A673 (cell line): Measurements from ENCODE around the gene ZC3H7B. TPM values are rescaled to one million over a fixed set of nuclear protein-coding genes. Genes with fewer than 3 reads are reported as not detected.
A peak's percentile ranks its signal among the peaks of the same experiment; 100 is the strongest.

Experiments
- BruUV-seq: library from RNA; stranded (reverse); fragments of 400-500 nt; replicated peaks from 2 replicates; lab custom pipeline; 2021; lab: Mats Ljungman, UMichigan
- CTCF ChIA-PET: fragments of 300-600 bp; sonication (Branson Sonifier 250); formaldehyde crosslinking; loops from one replicate; lab custom pipeline; 2022; ENCODE audit warnings: antibody characterized with exemption; lab: Charles Lee
- POLR2A ChIA-PET: fragments of 300-600 bp; sonication (Branson Sonifier 250); formaldehyde crosslinking; loops from one replicate; lab custom pipeline; 2022; ENCODE audit warnings: antibody characterized with exemption; ENCODE audit not compliant: low non-redundant PET; lab: Charles Lee
- DNase-seq: peaks from one replicate; pipeline ENCODE4 v3.0.0-alpha.2; 2015; ENCODE audit warnings: low spot score
- H3K27ac ChIP-seq: fragments of 200-600 bp; sonication (generic); 2 replicates; pipeline ENCODE4 v1.5.1; 2016; ENCODE audit warnings: mixed run types, low read depth, mild to moderate bottlenecking, mixed read lengths, antibody characterized with exemption, low read length; ENCODE audit not compliant: poor library complexity, severe bottlenecking
- H3K27me3 ChIP-seq: fragments of 200-600 bp; sonication (generic); replicated peaks from 2 replicates; pipeline ENCODE4 v1.6.1; 2017; ENCODE audit warnings: mixed run types, low read depth, mild to moderate bottlenecking, mixed read lengths, antibody characterized with exemption, low read length; ENCODE audit not compliant: insufficient read depth, poor library complexity
- H3K36me3 ChIP-seq: fragments of 200-600 bp; sonication (generic); 2 replicates; pipeline ENCODE4 v1.6.1; 2016; ENCODE audit warnings: mixed run types, mild to moderate bottlenecking, mixed read lengths, antibody characterized with exemption, low read length; ENCODE audit not compliant: insufficient read depth, poor library complexity, severe bottlenecking
- H3K4me1 ChIP-seq: fragments of 200-600 bp; sonication (generic); 2 replicates; pipeline ENCODE4 v1.6.1; 2017; ENCODE audit warnings: mixed run types, mild to moderate bottlenecking, mixed read lengths, antibody characterized with exemption, low read length; ENCODE audit not compliant: insufficient read depth, poor library complexity, severe bottlenecking
- H3K4me3 ChIP-seq: fragments of 200-600 bp; sonication (generic); 2 replicates; pipeline ENCODE4 v1.5.1; 2016; ENCODE audit warnings: low read depth, mixed run types, mild to moderate bottlenecking, mixed read lengths, low read length; ENCODE audit not compliant: poor library complexity, severe bottlenecking
- H3K9me3 ChIP-seq: fragments of 200-600 bp; sonication (generic); 2 replicates; pipeline ENCODE4 v1.6.1; 2016; ENCODE audit warnings: mixed run types, low read depth, mild to moderate bottlenecking, mixed read lengths, antibody characterized with exemption, low read length; ENCODE audit not compliant: poor library complexity, severe bottlenecking
- CTCF ChIP-seq: fragments of 300-800, 200-600 bp; sonication (generic); conservative IDR thresholded peaks from 2 replicates; pipeline ENCODE4 v1.5.1; 2017; ENCODE audit warnings: low read depth, mild to moderate bottlenecking, antibody characterized with exemption, low read length, moderate library complexity, mixed read lengths
- EZH2 ChIP-seq: fragments of 200-600 bp; sonication (generic); IDR thresholded peaks from 2 replicates; pipeline ENCODE4 v1.6.1; 2017; ENCODE audit warnings: borderline replicate concordance, low read depth, mild to moderate bottlenecking, mixed read lengths, antibody characterized with exemption, low read length; ENCODE audit not compliant: poor library complexity, severe bottlenecking
- intact Hi-C: fragments of 100-400 bp; cut with micrococcal nuclease; formaldehyde crosslinking; loops from one replicate; pipeline ENCODE4 v1.10.0; 2022; ENCODE audit not compliant: unreplicated experiment
- total RNA-seq: library from RNA; stranded (reverse); gene quantifications from 2 replicates; pipeline ENCODE4 v1.2.3, GENCODE V29; 2021

ZC3H7B gene
- total RNA-seq, 1 experiment from 2014 or later = 90.4 TPM

GRCh38 chr22:41359376-41359775, 58.1 kb downstream of the ZC3H7B start:
- Histone ChIP-seq H3K27ac (no peak overlapping the region), H3K27me3 (no peaks in the 10 kb centered on the region), H3K36me3 (peaks cover 27% of the 10 kb centered on the region), H3K4me1 (no peaks in the 10 kb centered on the region), H3K9me3 (no peaks in the 10 kb centered on the region), H3K4me3 (no peak overlapping the region)
- TF ChIP-seq CTCF = no peak
- TSS peak; percentile 69 for BruUV-seq
- ChIA-PET POLR2A (no interaction called here), CTCF (no interaction called here)
- intact Hi-C loops = no loop called here
- DNase-seq = no peak

DNA sequence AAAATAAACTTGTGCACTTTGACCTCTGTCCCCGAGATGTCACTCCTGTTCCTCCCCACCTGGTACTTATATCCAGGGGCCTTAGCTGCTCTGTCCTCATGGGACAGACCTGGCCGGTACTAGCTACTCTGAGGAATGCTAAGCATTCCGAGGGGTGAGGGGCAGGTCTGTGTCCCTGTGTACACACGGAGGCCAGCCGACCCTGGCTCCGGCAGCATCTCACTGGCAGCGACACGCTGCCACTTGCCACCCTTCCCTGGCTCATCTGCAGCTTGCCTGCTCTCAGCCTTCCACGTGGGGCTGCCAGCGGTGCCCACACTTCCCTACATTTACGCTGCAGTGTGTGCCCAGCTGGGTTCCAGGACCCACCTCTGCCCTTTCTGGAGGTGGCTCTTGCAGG, 58.8 kb downstream of the ZC3H7B start:
- POLR2A ChIA-PET = no interaction called here
- no peak for DNase-seq

DNA sequence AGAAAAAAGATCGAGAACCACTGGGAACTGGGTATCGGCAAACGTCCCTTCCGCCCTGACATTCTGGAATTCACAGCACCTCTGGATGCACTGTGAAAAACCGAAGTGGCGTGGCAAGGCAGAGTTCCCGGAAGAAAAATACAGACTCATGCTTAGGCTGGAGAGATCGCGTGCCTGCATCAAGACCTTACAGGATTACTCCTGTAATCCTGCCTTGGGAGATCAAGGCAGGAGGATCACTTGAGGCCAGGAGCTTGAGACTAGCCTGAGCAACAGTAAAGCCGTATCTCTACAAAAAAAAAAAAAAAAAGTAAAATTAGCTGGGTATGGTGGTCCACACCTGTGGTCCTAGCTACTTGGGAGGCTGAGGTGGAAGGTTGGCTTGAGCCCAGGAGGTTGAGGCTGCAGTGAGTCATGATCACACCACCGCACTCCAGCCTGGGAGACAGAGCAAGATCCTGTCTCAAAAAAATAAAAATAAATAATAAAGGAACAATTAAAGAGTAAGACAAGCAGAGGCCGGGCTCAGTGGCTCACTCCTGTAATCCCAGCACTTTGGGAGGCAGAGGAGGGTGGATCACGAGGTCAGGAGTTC, 60.5 kb downstream of the ZC3H7B start:
- ChIA-PET POLR2A (no interaction called here), CTCF (no interaction called here)
- Histone ChIP-seq H3K4me3 (no peak overlapping the region), H3K27me3 (no peaks in the 10 kb centered on the region), H3K4me1 (peaks cover 6% of the 10 kb centered on the region), H3K36me3 (peaks cover 9% of the 10 kb centered on the region), H3K9me3 (no peaks in the 10 kb centered on the region), H3K27ac (no peak overlapping the region)
- intact Hi-C loops = no loop called here
- BruUV-seq = no TSS peak
- no peak for DNase-seq
- no peak for TF ChIP-seq CTCF
- no peak for TF ChIP-seq EZH2

More for the DNA sequence above, 58.8 kb downstream of the ZC3H7B start:
- H3K36me3 ChIP-seq = peaks cover 25% of the 10 kb centered on the region
- TF ChIP-seq CTCF = no peak
- no peak for TF ChIP-seq EZH2
- no peaks in the 10 kb centered on the region for H3K9me3 ChIP-seq
- no peak overlapping the region for H3K4me3 ChIP-seq
- BruUV-seq = no TSS peak
- H3K27ac ChIP-seq = no peak overlapping the region
- intact Hi-C loops = no loop called here
- CTCF ChIA-PET = no interaction called here
- no peaks in the 10 kb centered on the region for H3K27me3 ChIP-seq
- H3K4me1 ChIP-seq = no peaks in the 10 kb centered on the region
